ENCODE results near the gene SMYD3. TPM values are rescaled to one million over a fixed set of nuclear protein-coding genes. Genes with fewer than 3 reads are reported as not detected.

Gene SMYD3
- total RNA-seq, 3 donors from 2014 or later (not counting 1 experiment from before 2014, with no cell fraction given), result 43.6 to 48.0 (median 46.1) TPM

DNA sequence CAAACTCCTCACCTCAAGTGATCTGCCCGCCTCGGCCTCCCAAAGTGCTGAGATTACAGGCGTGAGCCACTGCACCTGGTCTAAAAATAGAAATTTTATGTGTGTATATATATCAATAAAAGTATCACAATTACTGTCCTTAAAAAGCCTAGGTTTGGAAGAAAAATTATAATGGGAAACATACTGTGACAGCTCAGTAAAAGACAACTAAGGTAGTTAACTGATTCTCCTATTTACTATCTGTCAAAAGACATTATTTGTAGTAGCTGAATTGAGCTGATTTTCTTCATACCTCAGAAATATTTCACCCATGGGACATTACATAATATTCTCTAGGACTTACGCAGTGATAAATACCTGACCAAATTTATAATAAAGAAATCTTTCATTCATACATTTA lies 122.5 kb downstream of the SMYD3 start:
- DNase-seq, result no peak
- Histone ChIP-seq H3K4me3 (ENCODE audit: low read length) (no peak overlapping the region), H3K27ac (ENCODE audit: low read length) (no peak overlapping the region), H3K4me1 (ENCODE audit: control insufficient read depth, insufficient read depth, low read length) (no peaks in the 10 kb centered on the region), H3K27me3 (ENCODE audit: control insufficient read depth, insufficient read depth, low read length) (no peaks in the 10 kb centered on the region), H3K36me3 (ENCODE audit: control insufficient read depth, insufficient read depth, low read length) (no peaks in the 10 kb centered on the region), H3K9me3 (ENCODE audit: control insufficient read depth, insufficient read depth, low read length) (no peaks in the 10 kb centered on the region)
- Mint-ChIP-seq H3K27me3 (ENCODE audit: low read depth in 2 of 2) (no peaks in the 10 kb centered on the region), H3K4me1 (peaks cover 14 to 19% of the 10 kb centered on the region in 2 donors), H3K36me3 (no peaks in the 10 kb centered on the region), H3K4me3 (no peak overlapping the region), H3K27ac (no peak overlapping the region), H3K9me3 (no peaks in the 10 kb centered on the region)
- ATAC-seq, result no peak
- intact Hi-C loops (cut with micrococcal nuclease), result no loop called here
- no peak for TF ChIP-seq CTCF (IDR thresholded peaks at IDR 0.05)
- 100% methylated on average over 1 of the region's 4 CpGs for WGBS (ENCODE audit: insufficient coverage)

- H3K27ac ChIP-seq (ENCODE audit: low read length), result no peak overlapping the region
- no peak overlapping the region for H3K27ac Mint-ChIP-seq
- no peaks in the 10 kb centered on the region for H3K36me3 Mint-ChIP-seq
- H3K36me3 ChIP-seq (ENCODE audit: control insufficient read depth, insufficient read depth, low read length), result no peaks in the 10 kb centered on the region
- intact Hi-C loops (cut with micrococcal nuclease), result no loop called here
- H3K4me1 ChIP-seq (ENCODE audit: control insufficient read depth, insufficient read depth, low read length), result no peaks in the 10 kb centered on the region
- no peaks in the 10 kb centered on the region for H3K27me3 Mint-ChIP-seq (ENCODE audit: low read depth in 2 of 2)
- no peaks in the 10 kb centered on the region for H3K9me3 ChIP-seq (ENCODE audit: control insufficient read depth, insufficient read depth, low read length)
- no peaks in the 10 kb centered on the region for H3K9me3 Mint-ChIP-seq
- TF ChIP-seq CTCF (IDR thresholded peaks at IDR 0.05), result no peak
- ATAC-seq, result no peak
- no peaks in the 10 kb centered on the region for H3K27me3 ChIP-seq (ENCODE audit: control insufficient read depth, insufficient read depth, low read length)
- no peak overlapping the region for H3K4me3 Mint-ChIP-seq
- H3K4me3 ChIP-seq (ENCODE audit: low read length), result no peak overlapping the region
- DNase-seq, result no peak
- peaks cover 14 to 19% of the 10 kb centered on the region in 2 donors for H3K4me1 Mint-ChIP-seq
These were observed 123.3 kb downstream of the SMYD3 start for GRCh38 chr1:246383791-246384190.

GRCh38 chr1:246383239-246383589 lies 123.9 kb downstream of the SMYD3 start:
- Mint-ChIP-seq H3K4me1 (peaks cover 14 to 19% of the 10 kb centered on the region in 2 donors), H3K27me3 (ENCODE audit: low read depth in 2 of 2) (no peaks in the 10 kb centered on the region), H3K36me3 (no peaks in the 10 kb centered on the region), H3K9me3 (no peaks in the 10 kb centered on the region), H3K27ac (no peak overlapping the region), H3K4me3 (no peak overlapping the region)
- ATAC-seq (no peak), DNase-seq (no peak)
- no CpG with 5 or more reads among the region's 1 CpG for WGBS (ENCODE audit: insufficient coverage)
- Histone ChIP-seq H3K4me1 (ENCODE audit: control insufficient read depth, insufficient read depth, low read length) (no peaks in the 10 kb centered on the region), H3K9me3 (ENCODE audit: control insufficient read depth, insufficient read depth, low read length) (no peaks in the 10 kb centered on the region), H3K27ac (ENCODE audit: low read length) (no peak overlapping the region), H3K36me3 (ENCODE audit: control insufficient read depth, insufficient read depth, low read length) (no peaks in the 10 kb centered on the region), H3K4me3 (ENCODE audit: low read length) (no peak overlapping the region), H3K27me3 (ENCODE audit: control insufficient read depth, insufficient read depth, low read length) (no peaks in the 10 kb centered on the region)
- intact Hi-C loops (cut with micrococcal nuclease), result no loop called here
- TF ChIP-seq CTCF (IDR thresholded peaks at IDR 0.05), result no peak

GRCh38 chr1:246382589-246383238 lies 124.4 kb downstream of the SMYD3 start:
- H3K27ac Mint-ChIP-seq, result no peak overlapping the region
- no peaks in the 10 kb centered on the region for H3K9me3 Mint-ChIP-seq
- no peak for TF ChIP-seq CTCF (IDR thresholded peaks at IDR 0.05)
- DNase-seq (no peak), ATAC-seq (no peak)
- H3K4me3 Mint-ChIP-seq, result no peak overlapping the region
- Histone ChIP-seq H3K4me3 (ENCODE audit: low read length) (no peak overlapping the region), H3K36me3 (ENCODE audit: control insufficient read depth, insufficient read depth, low read length) (no peaks in the 10 kb centered on the region), H3K27ac (ENCODE audit: low read length) (no peak overlapping the region), H3K9me3 (ENCODE audit: control insufficient read depth, insufficient read depth, low read length) (no peaks in the 10 kb centered on the region), H3K4me1 (ENCODE audit: control insufficient read depth, insufficient read depth, low read length) (no peaks in the 10 kb centered on the region), H3K27me3 (ENCODE audit: control insufficient read depth, insufficient read depth, low read length) (no peaks in the 10 kb centered on the region)
- H3K36me3 Mint-ChIP-seq, result no peaks in the 10 kb centered on the region
- H3K4me1 Mint-ChIP-seq, result peaks cover 14 to 19% of the 10 kb centered on the region in 2 donors
- H3K27me3 Mint-ChIP-seq (ENCODE audit: low read depth in 2 of 2), result no peaks in the 10 kb centered on the region
- intact Hi-C loops (cut with micrococcal nuclease), result no loop called here
- 98% methylated on average over 3 of the region's 3 CpGs for WGBS (ENCODE audit: insufficient coverage)

All from natural killer cell (primary cell).